Measurements from ENCODE around the gene DENND1A. TPM values are rescaled to one million over a fixed set of nuclear protein-coding genes. Genes with fewer than 3 reads are reported as not detected.
A peak's percentile ranks its signal among the peaks of the same experiment; 100 is the strongest.

Gene DENND1A
- total and polyA plus RNA-seq, 2 of the 13 experiments (the other 11 are each of a cell fraction or from before 2014, with no cell fraction given), result 14.8 to 30.1 TPM

GRCh38 chr9:123687246-123687751 lies 242.6 kb downstream of the DENND1A start (continued):
- TF ChIP-seq ZNF609 (CRISPR knock-in tag; IDR thresholded peaks at IDR 0.05; ENCODE audit: borderline replicate concordance) (peak; percentile 48; the same call in 1 of the 2 replicates), NFE2L1 (CRISPR knock-in tag; IDR thresholded peaks at IDR 0.05; ENCODE audit: borderline replicate concordance) (no peak), MLXIP (CRISPR knock-in tag; IDR thresholded peaks at IDR 0.05; ENCODE audit: borderline replicate concordance) (no peak), NR2F6 (IDR thresholded peaks at IDR 0.05) (peak; percentile 78), NR2F6 (CRISPR knock-in tag; IDR thresholded peaks at IDR 0.05) (0 out of 2 replicates have a peak, but pooled peaks have one; percentile 50), RARA (CRISPR knock-in tag; IDR thresholded peaks at IDR 0.05) (peak; percentile 20; the same call in 1 of the 2 replicates), SIX4 (CRISPR knock-in tag; IDR thresholded peaks at IDR 0.05) (peak; percentile 69; the same call in 1 of the 2 replicates), NCOA1 (CRISPR knock-in tag; IDR thresholded peaks at IDR 0.05) (no peak)
